ENCODE measurements around the gene POLR1D.

POLR1D gene

DNA sequence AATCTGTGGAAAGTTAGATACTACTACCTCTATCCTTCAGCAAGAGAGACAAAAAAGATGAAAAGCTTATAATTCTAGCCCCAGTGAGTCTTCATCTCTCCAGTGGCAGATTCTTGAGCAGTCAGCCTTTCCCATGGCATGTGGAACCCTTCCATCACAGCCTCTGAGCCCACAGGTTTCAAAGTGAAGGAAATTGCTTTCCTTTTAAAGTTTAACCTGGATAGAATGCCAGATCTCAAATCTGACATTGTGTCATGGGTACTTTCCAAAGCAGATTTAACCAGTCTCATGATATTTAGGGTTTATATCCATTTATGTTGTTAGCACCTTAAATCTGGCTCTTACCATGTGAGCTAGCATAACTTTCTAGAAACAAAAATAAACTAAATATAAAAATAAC is 39.3 kb downstream of the POLR1D start:
- DNase-seq, result no peak
- no peak for TF ChIP-seq GATA1 (IDR thresholded peaks at IDR 0.05; ENCODE audit: low read depth, low read length)
- no peak for TF ChIP-seq POLR2A (IDR thresholded peaks at IDR 0.05; ENCODE audit: low read length)

- no peak for DNase-seq
- no peak for TF ChIP-seq GATA1 (IDR thresholded peaks at IDR 0.05; ENCODE audit: low read depth, low read length)
- TF ChIP-seq POLR2A (IDR thresholded peaks at IDR 0.05; ENCODE audit: low read length), result no peak
Observed at GRCh38 chr13:27662738-27663470, 41.2 kb downstream of the POLR1D start.

DNA sequence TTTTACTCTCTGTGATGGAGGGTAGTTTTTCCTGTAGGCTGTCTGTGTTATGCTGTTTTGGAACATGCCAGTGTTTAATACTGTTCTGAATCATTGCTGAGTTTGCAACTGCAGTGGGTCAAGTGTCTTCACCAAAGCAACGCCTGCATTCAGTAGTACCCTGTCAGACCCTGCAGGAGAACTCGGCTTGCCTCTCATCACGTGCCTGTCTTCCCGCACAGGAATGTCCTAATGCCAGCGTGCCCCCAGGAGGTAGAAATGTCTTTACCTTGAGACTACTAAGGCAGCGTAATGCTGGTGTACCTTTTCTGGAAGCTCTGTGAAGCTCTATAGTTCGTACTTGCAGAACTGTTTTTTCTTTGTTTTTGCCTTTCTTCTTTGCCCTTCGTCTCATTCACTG is 42.3 kb downstream of the POLR1D start:
- TF ChIP-seq GATA1 (IDR thresholded peaks at IDR 0.05; ENCODE audit: low read depth, low read length) (no peak), POLR2A (IDR thresholded peaks at IDR 0.05; ENCODE audit: low read length) (no peak)
- no peak for DNase-seq

DNA sequence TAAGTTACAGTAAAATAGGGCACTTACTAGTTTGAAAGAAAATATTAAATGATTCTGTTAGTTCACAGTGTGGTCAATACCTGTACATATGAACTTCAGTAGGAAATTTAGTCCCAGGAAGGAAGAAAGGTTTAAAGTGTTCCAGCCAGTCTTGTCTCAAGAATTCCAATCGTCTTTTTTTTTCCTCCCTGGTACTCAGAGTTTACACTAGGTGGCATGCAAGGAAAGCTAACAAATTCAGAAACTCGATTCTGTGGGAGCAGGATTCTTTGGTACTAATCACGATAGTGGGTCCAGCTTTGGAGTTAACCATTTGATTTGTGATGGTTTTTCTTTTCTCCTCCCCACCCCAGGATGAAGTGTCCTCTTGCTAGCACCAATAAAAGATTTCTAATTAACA is 43.6 kb downstream of the POLR1D start:
- TF ChIP-seq POLR2A (IDR thresholded peaks at IDR 0.05; ENCODE audit: low read length), result no peak
- no peak for TF ChIP-seq GATA1 (IDR thresholded peaks at IDR 0.05; ENCODE audit: low read depth, low read length)
- no peak for DNase-seq

- no peak for DNase-seq
- TF ChIP-seq GATA1 (IDR thresholded peaks at IDR 0.05; ENCODE audit: low read depth, low read length) (no peak), POLR2A (IDR thresholded peaks at IDR 0.05; ENCODE audit: low read length) (no peak)
Observed at GRCh38 chr13:27665761-27666160, 44.1 kb downstream of the POLR1D start.

DNA sequence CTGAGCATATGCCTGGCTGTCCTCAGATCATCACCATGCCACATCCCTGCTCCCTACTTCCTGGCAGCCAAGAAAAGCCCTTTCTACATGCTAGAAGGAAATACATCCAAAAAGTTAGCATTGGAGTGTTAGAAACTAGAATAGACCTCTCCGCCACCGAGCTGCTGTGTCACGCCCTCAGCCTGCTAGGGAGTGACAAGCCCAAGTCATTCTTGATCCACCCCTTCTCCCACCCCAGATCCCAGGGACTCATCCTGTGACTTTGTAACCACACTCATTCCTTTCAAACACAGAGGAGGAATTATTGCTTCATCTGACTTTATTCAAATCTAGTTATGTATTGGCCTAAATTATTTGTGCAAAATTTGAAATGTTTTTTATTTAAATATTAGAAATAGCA is 45.3 kb downstream of the POLR1D start:
- TF ChIP-seq GATA1 (IDR thresholded peaks at IDR 0.05; ENCODE audit: low read depth, low read length) (no peak), POLR2A (IDR thresholded peaks at IDR 0.05; ENCODE audit: low read length) (no peak)
- peak; percentile 18 to 37 for DNase-seq

DNA sequence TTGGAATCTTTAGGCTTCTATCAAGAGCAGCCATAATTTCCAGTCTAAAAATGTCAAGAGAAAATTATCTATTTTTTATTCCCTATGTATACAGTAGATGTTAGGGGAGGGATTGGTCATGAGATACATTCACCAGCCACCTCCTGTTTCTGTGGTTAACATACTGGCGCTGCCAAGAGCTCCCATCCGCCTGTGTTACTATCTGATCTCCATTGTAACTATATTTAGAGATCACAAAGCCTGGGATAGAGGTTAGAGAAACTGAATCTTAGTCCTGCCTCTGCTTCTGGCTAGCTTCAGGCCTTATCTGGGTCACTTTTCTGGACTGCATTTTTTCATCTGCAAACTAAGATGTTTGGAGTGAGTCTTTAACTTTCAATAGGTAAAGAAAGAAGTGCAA is 46.3 kb downstream of the POLR1D start:
- TF ChIP-seq GATA1 (IDR thresholded peaks at IDR 0.05; ENCODE audit: low read depth, low read length) (no peak), POLR2A (IDR thresholded peaks at IDR 0.05; ENCODE audit: low read length) (no peak)
- peak; percentile 44 to 75 for DNase-seq

DNA sequence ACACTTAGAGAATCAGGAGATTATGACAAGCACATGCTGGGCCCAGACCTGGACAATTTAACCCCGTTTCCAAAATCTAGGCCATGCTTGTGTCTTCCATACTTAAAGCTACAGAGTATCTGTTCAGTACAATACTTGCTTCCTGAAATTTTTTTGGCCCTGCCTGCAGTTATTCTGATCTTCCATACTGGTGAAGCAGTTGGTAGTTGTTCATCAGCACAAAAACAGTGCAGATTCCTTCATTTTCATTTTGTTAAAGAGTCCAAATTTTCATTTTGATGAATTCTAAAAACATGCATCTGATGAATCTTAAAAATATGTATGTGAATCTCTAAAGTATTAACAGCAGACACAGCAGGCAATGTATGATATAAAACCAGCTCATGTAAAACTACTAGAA is 49.2 kb downstream of the POLR1D start:
- no peak for TF ChIP-seq GATA1 (IDR thresholded peaks at IDR 0.05; ENCODE audit: low read depth, low read length)
- DNase-seq, result no peak

DNA sequence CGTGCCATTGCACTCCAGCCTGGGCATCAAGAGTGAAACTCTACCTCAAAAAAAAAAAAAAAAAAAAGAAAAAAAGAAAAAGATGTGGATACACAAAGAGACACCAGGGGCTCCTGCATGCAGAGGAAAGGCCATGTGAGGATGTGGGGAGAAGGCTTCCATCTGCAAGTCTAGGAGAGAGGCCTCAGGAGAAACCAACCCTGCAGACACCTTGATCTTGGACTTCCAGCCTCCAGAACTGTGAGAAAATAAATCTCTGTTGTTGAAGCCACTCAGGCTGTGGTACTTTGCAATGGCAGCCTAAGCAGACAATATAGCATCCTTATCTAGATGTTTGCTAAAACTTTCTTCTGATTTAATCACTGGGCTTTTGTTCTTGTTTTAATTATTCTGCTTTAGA is 50.3 kb downstream of the POLR1D start:
- TF ChIP-seq POLR2A (IDR thresholded peaks at IDR 0.05; ENCODE audit: low read length), result no peak
- TF ChIP-seq GATA1 (IDR thresholded peaks at IDR 0.05; ENCODE audit: low read depth, low read length), result no peak
- no peak for DNase-seq
